Pons (tissue), 1 donor: Measurements from ENCODE around the gene SNRPA1.
"Not testable (repeated sequence)": the region's sequence is repeated elsewhere in the genome, so short reads cannot be mapped to it uniquely, and the experiment has no call there.

Source experiments
- DNase-seq: peaks from one replicate; pipeline ENCODE4 v3.0.0-alpha.2; 2016; ENCODE audit warnings: low spot score

The SNRPA1 gene

DNA sequence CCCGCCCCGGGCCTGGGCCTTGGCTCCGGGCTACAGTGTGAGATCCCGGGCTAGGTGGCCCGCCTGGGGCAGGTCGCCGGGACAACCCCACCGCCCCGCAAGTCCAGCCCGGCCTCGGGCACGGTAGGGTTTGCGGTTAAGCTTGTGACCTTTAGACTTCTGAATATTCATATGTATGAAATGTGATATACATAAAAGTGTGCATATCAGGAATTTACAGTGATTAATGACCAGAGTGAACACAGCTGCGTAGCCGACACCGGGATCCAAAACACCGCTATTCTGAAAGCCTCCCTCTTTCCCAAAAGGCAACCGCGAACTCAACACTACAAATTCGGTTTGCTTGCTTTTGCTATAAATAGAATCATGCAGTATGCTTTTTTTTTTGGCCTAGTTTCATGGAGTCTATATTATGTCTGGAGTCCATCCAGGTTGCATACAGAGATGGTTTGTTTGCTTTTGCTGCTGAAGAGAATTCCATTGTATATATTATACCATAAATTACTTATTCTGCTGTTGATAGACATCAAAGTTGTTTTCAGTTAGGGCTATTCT, 636 bp upstream of the SNRPA1 start:
- peak; percentile 29 for DNase-seq

- no peak for DNase-seq
Observed at GRCh38 chr15:101293122-101293521, 1.9 kb downstream of the SNRPA1 start.

GRCh38 chr15:101288905-101289513, 6.0 kb downstream of the SNRPA1 start:
- peak; percentile 59 for DNase-seq

GRCh38 chr15:101287342-101287741, 7.7 kb downstream of the SNRPA1 start:
- DNase-seq = not testable (repeated sequence)

DNA sequence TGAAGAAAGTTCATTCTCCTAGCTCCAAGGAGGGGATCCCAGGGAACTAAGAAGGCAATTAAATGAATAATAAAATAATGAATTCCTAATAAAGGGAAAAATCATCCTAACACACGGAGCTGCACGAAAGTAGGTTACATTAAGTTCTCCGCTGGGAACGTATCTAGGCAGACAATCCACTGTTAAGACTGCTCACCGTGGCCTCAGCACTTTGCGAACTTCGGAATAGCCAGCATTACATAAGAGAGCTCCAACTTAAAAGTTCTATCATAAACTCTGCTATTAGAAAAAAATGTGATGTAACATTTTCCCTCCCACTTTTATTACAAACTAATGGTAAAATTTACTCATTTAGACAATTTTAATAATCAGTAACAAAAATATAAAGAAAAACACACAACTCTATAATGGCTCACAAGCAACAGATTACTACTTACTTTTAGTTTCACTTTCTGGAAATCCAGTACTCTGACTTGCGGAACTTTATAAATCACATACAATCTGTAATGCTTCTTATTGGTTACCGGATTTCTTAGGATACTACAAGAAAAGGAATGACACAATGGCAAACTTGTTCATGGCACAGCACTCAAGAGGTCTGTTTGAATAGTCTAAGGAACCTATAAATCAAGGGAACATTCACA, 8.5 kb downstream of the SNRPA1 start:
- DNase-seq = no peak

DNA sequence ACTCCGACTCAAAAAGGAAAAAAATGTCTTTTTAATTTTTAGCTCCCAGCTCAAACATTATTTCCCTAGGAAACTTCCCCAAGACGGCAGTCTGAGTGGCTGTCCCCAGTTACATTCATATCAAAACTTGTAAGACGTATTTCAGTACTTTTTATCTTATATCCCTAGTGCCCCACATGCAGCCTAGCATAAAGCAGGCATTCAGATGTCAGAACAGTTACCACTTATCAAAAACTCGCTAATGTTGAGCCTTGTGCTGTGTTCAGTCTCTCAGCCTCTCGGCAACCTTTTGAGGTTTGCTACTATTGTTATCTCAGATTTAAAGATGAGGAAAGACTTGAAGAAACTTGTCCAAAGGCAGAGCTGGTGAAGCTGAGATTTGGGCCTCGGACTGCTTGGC, 11.1 kb downstream of the SNRPA1 start:
- DNase-seq = no peak

- DNase-seq = no peak
Observed at GRCh38 chr15:101280007-101280406, 15.0 kb downstream of the SNRPA1 start.

- no peak for DNase-seq
Observed at GRCh38 chr15:101277943-101278564, 17.0 kb downstream of the SNRPA1 start.

- peak; percentile 79 for DNase-seq
Observed at GRCh38 chr15:101277038-101277822, 17.8 kb downstream of the SNRPA1 start, which contains the start of gene SELENOS. Gene SELENOS (minus strand): TSS chr15:101277485. CDS start chr15:101277417, 68 bp downstream.

- DNase-seq = no peak
Observed at GRCh38 chr15:101276501-101277037, 18.5 kb downstream of the SNRPA1 start.

DNA sequence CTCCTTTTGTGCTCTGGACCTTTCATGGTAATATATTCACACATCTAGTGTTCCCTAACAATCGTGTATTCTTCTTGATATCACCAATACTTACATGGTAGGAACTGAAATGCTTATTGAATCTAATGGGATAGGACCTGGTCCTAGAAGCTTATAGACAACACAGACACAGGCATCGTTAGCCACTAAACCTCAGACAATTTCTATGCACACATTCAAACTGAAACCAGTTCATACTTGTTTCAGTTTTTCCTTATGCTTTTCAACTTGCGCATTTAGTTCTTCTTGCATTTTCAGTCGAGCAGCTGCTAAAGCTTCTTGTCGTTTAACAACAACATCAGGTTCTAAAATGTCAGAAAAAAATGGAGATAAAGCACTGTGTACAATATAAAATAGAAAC, 20.0 kb downstream of the SNRPA1 start:
- no peak for DNase-seq

GRCh38 chr15:101273534-101273933, 21.5 kb downstream of the SNRPA1 start:
- no peak for DNase-seq

GRCh38 chr15:101272584-101272983, 22.5 kb downstream of the SNRPA1 start:
- no peak for DNase-seq

DNA sequence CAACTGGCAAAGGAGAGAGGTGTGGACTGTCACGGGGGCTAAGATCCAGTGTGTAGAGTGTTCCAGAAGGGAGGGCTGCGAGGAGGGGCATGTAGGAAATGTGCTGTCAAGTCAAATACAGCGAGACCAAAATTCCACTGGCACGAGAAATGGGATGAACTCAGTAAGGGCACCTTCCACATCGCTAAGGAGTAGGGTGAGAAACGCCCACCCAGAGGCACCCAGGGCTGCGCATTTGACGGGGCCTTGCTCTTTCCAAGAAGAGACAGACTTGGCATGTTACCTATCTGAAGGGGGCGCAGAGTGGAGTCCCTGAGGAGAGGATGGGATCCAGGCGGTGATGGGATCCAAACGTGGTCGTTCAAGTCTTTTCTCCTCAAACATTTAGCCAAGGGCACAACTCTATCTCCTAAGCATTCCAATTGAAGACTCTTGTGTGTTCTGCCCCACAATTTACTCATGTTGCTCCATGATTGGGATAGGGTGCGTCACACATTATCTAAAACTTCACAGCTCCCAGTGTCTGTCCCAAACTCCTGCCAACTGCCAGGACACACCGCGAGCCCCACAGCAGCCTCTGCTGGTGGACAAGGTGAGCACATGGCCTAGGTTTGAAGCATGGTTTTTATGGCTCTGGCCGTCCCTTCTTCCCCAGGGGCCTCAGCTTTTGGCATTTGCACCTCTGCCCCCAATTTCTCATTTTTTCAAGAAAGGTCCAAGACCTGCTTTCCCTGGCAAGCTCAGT, 25.4 kb downstream of the SNRPA1 start:
- DNase-seq = no peak

DNA sequence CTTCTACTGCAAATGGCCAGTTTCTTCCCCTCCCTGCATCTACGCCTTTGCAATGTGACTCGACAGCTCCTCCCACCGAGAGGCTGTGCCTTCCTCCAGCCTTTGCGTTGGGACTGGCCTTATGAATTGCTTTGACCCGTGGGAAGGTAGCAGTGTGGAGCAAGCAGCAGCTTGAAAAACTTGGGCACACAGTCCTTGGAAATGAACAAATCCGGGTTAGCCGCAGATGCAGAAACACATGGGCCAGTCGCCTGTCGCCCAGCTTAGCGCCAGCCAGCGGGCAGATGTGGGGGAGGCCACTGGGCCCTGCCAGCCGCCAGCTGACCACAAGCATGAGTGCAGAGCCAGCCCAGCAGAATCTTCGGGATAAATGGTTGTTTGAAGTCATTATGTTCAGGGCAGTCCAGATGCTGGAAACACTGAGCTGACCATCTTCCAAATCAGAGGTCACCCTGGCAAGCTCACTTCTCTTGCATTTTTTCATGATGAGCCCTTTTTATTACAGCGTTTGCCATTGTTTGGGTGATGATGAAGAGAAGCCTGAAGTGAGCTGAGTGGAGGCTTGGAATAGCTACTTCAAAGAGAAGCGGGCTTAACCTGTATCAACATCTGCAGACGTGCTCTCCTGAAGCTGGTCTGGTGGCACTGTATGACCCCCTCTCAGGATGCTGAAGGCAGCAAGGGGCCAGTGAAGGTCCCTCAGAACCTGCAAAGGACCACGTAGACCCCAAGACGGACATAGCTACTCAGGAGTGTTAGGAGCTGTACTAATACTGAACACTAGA, 27.5 kb downstream of the SNRPA1 start:
- peak; percentile 85 for DNase-seq

- DNase-seq = no peak
Observed at GRCh38 chr15:101266787-101267186, 28.3 kb downstream of the SNRPA1 start.

DNA sequence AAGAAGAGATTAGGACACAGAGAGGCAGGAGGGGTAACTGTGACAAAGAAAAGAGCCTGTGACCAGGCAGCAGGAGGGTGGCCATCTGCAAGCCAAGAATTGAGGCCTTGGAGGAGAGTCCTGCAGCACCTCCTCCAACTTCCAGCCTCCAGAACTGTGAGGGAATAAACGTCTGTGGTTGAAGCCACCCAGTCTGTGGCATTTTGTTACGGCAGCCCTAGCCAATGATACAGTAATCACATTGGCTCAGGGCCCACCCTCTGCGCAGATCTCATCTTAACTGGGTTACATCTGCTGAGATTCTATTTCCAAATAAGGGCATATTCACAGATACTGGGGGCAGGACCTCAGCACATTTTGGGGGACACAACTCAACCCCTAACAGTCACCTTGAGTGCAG, 29.0 kb downstream of the SNRPA1 start:
- DNase-seq = no peak

- no peak for DNase-seq
Observed at GRCh38 chr15:101264911-101265641, 30.0 kb downstream of the SNRPA1 start.

GRCh38 chr15:101264011-101264410, 31.0 kb downstream of the SNRPA1 start:
- no peak for DNase-seq

DNA sequence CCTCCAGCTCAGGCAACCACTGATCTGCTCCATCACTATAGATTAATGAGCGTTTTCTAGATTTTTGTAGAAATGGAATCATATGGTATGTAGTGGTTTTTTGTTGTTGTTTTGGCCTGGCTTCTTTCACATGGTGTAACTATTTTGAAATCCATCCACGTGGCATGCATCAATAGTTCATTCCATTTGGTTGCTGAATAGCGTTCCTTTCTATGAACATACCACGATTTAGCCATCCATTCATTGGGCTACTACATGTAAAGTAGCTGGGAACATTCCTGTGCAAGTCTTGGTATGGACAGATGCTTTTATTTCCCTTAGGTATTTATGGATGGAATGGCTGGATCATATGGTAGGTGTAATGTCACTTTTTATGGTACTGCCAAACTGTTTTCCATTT, 32.5 kb downstream of the SNRPA1 start:
- DNase-seq = no peak
